HG03565 (cell line): ENCODE results near the gene SAFB.

Experiments used
- ATAC-seq: cut with Tn5 transposase; IDR thresholded peaks from one replicate; pipeline ENCODE4 v1.9.1; 2021; ENCODE audit warnings: mild to moderate bottlenecking, moderate library complexity; ENCODE audit not compliant: unreplicated experiment

SAFB gene

DNA sequence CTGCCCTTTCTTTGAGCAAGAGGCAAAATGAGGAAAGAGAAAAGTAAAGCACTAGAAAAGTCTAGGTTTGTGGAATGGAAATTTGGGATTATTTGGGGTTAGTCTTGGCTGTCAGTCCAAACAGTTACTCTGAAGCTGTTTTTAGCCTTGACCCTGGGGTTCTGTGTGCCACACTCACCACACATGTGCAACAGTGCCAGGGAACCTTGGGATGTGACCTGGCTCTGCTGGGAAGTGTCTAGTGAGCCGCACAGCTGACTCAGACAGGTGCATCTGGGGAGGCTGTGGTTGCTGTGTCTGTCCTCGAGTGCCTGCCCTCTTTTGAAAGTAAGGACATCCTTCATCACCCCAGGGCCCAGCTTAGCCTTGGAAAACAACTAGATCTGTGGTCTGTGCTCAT lies 41.6 kb downstream of the SAFB start:
- ATAC-seq = no peak

DNA sequence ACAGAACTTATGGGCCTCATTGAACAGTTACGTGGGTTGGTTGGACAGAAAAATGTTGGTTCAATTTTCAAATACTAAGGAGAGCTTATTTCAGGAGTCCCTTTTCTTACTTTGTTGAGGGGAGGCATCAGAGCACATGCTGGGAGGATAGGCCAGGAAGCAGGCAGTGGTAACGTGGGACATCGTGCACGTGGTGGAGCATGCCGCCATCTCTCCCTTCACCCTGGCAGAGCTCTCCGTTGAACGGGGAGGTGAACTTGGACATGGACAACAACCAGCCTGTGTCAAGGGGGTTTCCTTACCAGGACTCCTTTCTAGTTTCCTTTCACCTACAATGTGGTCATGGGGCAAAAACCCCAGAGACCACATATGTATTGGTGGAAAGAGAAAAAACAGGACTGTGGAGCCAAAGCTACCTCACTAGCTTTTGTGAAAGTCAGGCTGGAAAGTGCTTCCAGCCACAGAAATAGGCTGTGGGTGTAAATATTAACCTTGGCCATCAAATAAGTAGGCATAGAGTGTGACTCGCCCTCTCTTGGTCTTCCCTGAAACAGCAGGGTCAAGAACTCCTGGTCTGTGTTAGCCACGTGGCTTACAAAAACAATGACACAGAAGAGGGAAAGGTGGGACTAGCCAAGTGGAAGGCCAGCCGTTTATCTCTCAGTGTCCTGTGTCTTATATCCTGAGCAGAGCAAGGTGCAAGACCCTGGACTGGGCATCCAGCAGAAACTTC lies 43.1 kb downstream of the SAFB start:
- no peak for ATAC-seq

DNA sequence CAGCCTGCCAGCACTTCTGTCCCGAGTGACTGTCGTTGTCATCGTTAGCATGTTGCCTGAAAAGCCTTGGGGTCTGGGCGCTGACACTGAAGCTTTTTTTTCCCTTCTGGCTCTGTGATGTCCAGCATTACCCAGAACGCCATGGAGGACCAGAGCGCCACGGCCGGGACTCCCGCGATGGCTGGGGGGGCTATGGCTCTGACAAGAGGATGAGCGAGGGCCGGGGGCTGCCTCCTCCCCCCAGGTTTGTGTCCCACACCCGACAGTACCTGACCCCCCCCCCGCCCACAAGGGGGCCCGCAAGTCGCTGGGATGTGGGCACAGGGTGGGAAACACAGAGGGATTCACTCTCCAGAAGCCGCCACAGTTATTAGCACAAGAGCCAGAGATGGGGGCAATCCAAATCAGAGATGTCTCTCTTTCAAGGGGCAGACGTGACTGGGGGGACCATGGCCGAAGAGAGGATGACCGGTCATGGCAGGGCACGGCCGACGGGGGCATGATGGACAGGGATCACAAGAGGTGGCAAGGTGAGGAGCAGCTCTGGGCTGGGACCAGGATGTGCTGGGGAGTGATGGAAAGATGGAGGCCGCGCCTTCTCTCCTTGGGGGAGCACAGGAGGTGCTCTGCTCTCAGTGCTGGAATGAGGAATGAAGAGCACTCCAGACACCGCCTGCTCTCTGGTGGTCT lies 44.2 kb downstream of the SAFB start:
- no peak for ATAC-seq

DNA sequence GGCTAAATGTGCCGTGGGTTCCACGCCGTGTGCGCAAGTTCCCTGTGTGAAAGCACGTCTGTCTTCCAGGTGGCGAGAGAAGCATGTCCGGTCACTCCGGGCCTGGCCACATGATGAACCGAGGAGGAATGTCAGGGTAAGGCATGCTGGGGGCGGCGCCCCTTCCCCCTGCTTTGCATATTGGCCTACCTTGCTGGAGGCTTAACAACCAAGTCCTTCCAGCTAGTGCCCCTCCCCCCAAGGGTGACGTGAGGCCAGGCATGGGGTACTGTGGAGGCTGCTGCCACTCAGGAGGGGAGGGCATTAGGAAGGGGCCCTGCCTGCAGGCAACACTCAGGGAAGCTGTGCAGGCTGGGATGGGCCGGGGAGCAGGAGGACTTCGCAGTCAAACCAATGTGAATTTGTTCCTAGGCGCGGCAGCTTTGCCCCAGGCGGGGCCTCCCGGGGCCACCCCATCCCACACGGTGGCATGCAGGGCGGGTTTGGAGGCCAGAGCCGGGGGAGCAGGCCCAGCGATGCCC lies 44.9 kb downstream of the SAFB start:
- no peak for ATAC-seq

DNA sequence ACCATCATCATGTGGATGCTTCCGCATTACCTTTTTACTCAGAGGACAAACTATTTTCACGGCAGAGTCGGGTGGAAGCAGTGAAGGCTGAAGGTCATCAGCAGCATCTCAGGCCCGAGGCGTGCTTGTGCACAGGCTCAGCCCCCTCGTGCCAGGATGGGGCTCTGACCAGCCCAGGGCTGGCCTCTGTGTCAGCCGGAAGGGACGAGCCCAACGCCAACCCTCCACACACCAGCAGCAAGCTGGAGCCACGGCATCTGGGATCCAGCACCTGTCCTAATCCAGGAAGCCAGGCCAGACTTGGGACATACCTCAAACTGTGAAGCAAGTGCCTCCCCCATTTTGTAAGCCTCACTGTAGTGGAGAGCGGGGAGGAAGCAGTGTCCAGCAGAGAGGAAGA lies 46.3 kb downstream of the SAFB start:
- ATAC-seq = no peak

DNA sequence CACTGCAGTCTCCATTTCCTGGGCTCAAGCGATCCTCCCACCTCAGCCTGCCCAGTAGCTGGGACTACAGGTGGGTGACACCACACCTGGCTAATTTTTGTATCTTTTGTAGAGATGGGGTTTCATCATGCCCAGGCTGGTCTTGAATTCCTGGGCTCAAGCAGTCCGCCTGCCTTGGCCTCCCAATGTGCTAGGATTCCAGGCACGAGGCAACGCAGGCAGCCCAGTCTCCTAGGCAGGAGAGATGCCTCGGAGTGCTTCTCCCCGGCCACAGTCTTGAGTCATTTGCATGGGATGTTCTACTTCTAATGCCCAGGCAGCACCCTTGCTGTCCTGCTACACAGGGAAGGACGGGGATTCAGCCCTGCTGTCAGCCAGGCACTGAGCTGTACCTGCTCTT lies 48.7 kb downstream of the SAFB start:
- no peak for ATAC-seq

DNA sequence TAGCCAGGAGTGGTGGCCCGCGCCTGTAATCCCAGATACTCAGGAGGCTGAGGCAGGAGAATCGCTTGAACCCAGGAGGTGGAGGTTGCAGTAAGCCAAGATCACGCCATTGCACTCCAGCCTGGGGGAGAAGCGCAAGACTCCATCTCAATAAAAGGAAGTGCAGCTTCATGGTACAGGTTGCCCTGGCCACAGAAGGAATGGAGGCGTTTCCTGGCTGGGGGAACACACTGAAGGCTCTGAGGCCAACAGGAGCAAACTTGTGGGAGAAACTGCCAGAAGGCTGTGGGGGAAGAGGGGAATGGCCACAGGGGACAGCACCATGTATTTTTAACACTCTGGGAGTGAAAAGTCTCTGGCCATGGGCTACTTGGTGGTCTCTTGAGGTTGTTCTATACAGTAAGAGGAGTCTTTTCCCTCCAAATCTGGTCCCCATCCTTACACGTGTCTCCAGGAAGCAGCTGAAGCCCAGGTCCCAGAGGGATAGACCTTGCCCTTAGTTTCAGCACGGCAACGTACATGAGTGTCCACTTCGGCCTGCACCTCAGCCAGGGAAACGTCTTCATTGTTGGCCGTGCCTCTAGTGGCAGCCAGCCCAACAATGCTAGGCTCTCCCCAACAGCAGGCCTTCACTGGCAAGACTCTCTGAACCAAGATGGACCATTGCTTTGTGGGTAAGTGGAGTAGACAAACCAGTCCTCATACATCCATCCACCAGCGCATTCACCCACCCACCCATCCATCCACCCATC lies 50.0 kb downstream of the SAFB start:
- ATAC-seq = no peak

DNA sequence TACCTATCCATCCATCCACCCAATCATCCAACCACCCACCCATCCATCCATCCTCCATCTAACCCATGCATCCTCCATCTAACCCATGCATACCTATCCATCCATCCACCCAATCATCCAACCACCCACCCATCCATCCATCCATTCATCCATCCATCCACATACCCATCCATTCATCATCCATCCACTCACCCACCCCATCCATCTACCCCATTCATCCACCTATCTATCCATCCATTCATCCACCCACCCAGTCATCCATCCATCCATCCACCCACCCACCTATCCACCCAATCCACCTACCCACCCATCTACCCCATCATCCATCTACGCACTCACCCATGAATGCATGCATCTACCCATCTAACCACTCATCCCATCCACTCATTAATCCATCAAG lies 50.9 kb downstream of the SAFB start:
- no peak for ATAC-seq

DNA sequence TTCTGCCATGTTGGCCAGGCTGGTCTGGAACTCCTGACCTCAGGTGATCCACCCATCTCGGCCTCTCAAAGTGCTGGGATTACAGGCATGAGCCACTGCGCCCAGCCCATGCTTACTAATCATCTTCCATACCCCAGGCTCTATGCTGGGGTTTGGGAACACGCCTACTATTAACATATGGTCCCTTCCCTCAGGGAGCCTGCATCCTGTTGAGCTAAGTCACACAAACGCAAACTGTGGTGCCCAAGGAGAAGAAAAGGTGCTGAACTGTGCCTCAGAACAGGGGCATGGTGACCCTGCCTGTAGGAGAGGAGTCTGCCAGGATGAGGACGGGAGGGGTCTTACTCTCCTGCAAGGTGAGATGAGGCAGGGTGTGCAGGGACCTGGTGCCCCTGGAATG lies 51.8 kb downstream of the SAFB start:
- ATAC-seq = no peak

DNA sequence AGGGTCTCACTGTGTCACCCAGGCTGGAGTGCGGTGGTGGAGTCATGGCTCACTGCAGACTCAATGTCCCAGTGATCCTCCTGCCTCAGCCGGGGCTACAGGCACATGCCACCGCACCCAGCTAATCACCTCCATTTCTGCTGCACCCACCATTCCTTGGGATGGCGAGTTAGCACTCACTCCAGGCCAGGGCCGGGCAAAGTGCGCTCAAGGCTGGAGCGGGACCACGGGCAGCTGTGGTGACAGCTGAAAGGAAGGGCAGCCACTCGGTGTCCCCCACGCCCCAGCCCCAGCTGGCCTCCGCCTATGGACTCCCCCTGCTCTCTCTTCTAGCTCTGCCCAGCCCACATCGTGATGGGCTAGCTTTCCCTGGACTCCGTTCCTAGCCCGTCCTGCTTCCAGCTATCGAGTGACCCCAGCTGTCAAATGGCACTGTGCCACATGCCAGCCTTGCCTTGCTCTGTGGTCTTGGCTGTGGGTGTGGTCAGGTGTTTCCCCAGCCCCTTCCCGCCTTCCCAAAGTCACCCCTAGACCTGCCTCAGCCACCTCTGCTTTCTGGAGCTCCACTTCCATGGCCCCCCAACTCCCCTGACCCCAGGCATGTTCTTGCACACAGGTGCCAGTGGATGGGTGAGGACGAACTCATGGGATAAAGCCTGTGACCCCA lies 53.4 kb downstream of the SAFB start:
- no peak for ATAC-seq

DNA sequence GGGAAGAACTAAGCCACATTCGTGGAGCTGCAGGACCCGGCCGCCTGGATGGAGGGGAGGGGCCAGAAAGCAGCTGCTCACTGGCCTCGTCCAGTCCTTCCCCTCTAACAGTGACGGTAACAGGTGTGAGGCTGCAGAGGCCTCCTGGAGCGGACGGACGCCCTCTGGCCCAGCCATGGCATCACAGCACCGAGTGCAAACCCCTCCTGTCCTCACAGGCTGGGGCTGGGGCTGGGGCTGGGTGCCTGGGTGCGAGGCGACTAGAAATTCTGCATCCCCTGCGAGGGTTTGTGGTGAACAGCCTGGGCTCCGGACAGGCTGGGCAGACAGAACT lies 53.9 kb downstream of the SAFB start:
- ATAC-seq = no peak

DNA sequence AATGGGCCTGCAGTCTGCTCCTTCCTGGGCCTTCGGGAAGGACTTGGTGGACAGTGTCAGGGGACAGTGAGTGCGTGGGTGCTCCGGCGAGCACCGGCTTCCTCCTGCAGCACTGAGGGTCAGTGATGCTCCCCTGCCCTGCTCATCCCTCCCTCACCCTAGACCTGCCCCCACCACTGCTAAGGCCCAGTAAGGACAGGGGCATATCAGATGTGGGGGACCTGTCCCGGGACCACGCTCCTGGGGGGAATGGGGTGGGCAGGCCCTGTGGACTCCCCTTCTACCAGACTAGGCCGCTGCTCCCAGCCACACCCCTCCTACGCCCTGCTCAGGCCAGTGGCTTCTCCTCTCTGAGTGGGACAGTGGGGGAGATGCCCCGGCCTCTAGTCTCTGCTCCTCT lies 54.3 kb downstream of the SAFB start:
- ATAC-seq = no peak

DNA sequence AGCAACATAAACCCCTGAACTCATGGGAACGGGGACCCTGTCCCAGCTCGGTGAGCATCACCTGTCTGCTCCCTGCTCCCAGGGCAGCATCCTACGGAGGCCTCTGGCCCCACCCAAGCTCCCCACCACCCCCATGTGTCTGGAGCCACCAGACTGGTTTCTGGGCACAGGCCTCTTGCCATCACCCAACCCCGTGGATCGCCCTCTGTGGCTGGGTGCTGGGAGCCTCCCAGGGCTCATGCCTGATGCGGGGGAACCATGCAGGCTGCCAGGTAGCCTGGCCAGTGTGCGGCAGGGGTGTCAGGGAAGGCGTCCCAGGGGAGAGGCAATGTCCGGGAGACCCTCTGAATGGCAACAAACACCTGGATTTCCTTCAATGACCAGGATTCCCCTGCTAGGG lies 54.7 kb downstream of the SAFB start:
- no peak for ATAC-seq

DNA sequence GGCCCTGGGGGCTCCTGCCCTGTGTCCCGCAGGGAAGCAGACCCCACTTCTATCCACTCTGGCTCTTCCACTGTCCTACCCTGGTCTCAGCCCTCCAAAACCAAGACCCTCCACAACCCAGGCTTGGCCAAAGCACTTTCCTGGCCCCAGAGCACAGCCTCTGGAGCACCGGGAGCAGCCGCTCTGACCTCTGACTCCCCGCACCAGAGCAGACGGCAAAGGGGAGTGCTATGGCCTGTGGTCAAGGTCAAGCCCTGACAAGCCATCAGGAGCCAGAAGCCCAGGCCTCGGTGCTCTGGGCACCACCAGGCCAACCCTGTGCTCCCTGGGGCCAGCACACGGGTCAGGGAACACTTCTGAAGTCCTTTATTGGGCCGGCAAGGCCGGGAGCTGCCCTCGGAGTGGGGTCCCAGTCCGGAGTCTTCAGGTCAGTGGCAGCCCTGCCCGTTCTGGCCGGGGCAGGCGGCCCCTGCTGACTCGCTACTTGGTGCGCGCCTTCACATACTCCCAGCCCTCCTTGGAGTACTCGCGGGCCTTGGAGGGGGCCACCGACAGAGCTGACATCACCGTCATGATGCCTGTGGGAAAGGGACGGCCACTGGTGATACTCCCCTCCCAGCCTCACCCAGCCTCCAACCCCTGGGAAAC lies 55.3 kb downstream of the SAFB start:
- no peak for ATAC-seq

DNA sequence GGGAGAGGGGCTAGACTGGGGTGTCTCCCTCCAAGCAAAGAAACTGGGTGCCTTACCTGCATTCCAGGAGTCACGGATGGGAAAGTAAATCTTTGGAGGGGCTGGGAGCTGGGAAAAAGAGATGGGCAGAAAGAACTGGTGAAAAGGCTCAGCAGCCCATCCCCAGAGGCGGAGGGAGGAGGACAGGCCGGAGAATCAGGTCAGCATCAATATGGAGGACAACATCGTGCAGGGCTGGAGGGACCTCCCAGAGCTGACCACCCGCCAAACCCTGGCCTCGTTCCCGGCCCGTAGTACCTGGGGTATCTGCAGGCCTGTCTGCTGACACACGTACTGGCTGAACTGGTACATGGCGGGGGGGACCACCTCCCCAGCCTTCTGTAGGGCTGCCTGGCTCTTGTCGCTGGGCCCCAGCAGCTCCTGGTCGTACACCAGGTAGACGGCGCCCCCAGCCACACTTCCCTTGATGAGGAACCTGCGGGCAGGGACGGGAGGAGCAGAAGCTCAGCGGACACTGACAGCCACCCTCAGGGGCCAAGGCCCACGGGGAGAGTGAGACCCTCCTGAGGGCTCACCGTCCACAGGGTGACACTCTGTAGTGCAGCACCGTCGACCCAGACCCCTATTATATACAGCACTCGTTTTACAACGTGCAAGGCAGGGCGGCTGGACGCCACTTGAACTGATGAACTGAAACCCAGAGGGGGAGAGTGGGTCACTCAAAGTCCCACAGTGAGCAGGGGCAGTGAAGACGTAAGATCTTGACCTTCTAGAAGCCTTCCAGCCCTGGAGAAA lies 56.6 kb downstream of the SAFB start:
- ATAC-seq = no peak

DNA sequence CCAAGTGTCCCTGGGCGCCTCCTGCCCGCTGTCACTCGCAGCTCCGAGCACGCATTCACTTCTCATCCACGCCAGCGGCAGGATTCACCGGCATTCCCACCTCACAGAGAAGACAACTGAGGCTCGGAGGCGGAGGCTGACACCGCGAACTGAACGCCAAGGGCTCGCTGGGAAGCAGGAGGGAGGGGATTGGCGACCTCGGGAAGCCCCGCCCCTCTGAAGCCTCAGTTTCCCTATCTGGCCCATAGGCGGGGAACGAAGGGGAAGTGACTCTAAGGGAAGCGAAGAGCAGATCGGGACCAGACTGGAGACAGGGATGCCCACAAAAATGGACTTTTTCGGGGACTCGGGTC lies 57.2 kb downstream of the SAFB start:
- ATAC-seq = no peak

DNA sequence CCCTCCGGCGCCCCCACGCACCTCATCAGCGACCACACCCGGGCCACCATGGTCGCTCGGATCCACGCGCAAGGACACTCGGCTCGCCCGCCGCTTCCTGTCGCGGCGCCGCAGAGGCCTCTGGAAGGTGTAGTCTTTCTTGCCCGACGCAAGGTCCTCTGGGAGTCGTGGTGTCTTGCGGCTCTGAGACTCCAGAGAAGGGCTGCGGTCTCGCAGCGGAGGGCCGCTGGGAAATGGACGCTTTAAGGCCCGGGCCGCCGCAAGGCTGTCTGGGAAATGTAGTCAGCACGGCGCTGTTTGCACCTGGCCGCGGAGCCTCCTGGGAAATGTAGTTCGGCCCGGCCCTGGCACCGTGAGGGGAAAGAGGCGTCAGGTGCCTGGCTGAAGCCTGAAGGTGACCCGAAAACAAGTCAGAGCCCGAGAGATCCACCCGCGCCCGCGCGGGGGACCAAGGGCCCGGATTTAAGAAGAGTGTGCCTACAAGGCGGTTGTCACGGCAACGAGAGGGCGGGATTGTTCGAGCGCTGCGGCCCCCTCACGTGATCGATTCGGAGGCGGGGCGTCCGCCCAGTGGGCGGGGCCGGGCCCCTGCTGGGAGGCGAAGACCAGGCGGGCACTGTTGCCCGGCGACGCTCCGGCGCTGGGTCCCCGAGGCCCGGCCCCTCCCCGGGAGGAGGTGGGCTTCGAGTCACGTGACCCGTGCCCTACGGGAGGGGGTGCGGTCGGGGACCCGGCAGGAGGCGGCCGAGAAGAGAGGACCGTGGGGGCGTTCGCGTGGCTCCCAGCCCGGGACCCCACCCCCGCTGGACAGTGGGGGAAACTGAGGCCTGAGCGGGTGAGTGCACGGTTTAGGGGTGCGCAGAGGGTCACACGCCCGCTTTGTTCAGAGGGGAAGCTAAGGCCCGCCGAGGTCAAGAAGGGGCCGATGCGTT lies 57.8 kb downstream of the SAFB start, which contains the start of the genes HSD11B1L and MICOS13:
Gene HSD11B1L (plus strand): TSS at position 591 of the 932 bp plus-strand sequence. CDS start 3,806 bp downstream, outside the sequence.
Gene MICOS13 (minus strand): TSS at position 80 of the 932 bp plus-strand sequence. CDS start 30 bp downstream, at position 50.
- peak; percentile 71 for ATAC-seq

DNA sequence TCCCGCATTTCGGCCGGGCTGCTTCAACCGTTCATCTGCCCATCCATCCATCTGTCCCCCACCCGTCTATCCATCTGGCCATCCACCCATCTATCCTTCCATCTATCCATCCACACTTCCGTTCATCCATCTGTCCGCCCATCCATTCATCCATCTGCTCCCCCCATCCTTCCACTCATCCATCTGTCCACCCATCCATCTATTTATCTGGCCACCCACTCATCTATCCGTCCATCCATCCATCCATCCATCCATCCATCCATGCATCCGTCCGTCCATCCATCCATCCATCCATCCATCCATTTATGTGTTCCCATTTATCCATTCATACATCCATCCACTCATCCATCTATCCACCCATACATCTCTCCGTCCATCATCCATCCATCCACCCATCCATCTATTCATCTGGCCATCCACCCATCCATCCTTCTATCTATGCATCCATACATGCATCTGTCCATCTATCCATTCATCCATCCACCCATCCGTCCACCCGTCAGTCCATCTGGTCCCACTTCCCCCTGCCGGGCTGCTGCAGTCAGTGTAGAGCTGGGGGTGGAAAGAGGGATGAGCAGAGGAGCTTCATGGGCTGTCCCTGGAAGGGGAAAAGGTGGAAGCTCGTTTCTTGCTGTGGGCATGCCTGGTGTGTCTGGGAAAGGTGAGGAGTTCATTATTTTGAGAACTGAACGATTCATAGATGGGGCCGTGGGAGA lies 58.7 kb downstream of the SAFB start:
- ATAC-seq = no peak
